Vagina (tissue), 2 donors: ENCODE results near the gene FTHL17.

Source experiments
- CTCF ChIP-seq, 3 experiments: fragments of 450-650 bp in 2 of 3; fragments of 200-600 bp in 1 of 3; sonication (generic) in 1 of 3; IDR thresholded peaks; one replicate each; pipeline ENCODE4 v1.5.1; 2017 to 2019; ENCODE audit warnings: antibody characterized with exemption in 3 of 3, mild to moderate bottlenecking in 2 of 3, moderate library complexity in 2 of 3
- POLR2A ChIP-seq, 2 donors: fragments of 450-650 bp; IDR thresholded peaks; one replicate each; pipeline ENCODE4 v1.6.1; 2017; ENCODE audit warnings: antibody characterized with exemption in 2 of 2, mild to moderate bottlenecking in 2 of 2, moderate library complexity in 2 of 2
- POLR2AphosphoS5 ChIP-seq, 2 donors: sonication (generic); formaldehyde crosslinking; IDR thresholded peaks; one replicate each; pipeline ENCODE4 v1.9.0; 2017; ENCODE audit warnings: antibody characterized with exemption in 2 of 2, mild to moderate bottlenecking in 2 of 2, low read depth in 1 of 2; ENCODE audit not compliant: insufficient read depth in 1 of 2

- no peak for TF ChIP-seq CTCF (IDR thresholded peaks at IDR 0.05)
- TF ChIP-seq POLR2A (IDR thresholded peaks at IDR 0.05): no peak
- no peak for TF ChIP-seq POLR2AphosphoS5 (IDR thresholded peaks at IDR 0.05; ENCODE audit: insufficient read depth in 1 of 2, low read depth in 1 of 2)
These were observed 45.4 kb upstream of the FTHL17 start for GRCh38 chrX:31117266-31117665.
